Measurements from ENCODE around the gene TMEM204.

DNA sequence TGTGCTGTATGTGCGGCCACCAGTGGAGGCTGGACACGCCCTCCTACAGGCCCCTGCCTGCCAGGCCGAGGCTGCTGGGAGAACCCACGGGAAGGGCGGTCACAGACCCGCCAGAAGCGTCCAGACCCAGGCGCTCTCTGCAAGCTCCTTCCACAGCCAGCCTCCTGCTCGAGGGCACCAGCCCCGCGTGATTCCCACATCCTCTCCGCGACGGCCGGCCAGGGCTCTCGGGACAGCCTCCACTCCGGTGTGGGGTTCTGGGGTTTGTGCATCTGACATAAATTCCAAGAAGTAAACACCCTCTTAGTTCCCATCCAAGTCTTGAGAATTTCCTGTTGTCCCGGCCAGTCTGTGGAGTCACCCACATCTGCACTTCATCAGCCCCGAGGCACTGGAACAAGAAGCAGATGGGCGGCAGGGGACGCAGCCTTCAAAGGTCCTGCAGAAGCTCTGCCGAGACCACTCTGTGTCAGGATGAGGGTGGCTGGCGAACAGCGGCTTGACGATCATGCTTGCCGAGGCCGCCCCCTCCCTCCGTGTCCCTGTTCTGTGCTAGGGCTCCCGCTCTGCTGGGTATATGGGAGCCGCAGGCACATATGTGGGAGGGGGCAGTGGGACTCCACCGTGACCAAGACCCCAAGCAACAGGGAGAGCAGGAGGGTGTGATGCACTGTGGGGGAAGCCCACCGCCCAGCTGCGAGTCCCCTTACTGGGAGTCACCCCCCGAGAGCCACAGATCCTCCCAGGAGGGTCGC, 2.4 kb upstream of the TMEM204 start:
- TF ChIP-seq, protein P1, sequence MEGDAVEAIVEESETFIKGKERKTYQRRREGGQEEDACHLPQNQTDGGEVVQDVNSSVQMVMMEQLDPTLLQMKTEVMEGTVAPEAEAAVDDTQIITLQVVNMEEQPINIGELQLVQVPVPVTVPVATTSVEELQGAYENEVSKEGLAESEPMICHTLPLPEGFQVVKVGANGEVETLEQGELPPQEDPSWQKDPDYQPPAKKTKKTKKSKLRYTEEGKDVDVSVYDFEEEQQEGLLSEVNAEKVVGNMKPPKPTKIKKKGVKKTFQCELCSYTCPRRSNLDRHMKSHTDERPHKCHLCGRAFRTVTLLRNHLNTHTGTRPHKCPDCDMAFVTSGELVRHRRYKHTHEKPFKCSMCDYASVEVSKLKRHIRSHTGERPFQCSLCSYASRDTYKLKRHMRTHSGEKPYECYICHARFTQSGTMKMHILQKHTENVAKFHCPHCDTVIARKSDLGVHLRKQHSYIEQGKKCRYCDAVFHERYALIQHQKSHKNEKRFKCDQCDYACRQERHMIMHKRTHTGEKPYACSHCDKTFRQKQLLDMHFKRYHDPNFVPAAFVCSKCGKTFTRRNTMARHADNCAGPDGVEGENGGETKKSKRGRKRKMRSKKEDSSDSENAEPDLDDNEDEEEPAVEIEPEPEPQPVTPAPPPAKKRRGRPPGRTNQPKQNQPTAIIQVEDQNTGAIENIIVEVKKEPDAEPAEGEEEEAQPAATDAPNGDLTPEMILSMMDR (IDR thresholded peaks at IDR 0.05), result no peak
- peak in 2 of 4 donors; percentile 17 to 20 for TF ChIP-seq POLR2A (IDR thresholded peaks at IDR 0.05)

Data from esophagus squamous epithelium (tissue), 4 donors.